IMR-90 (cell line): ENCODE data around the gene SLC23A3. TPM values are rescaled to one million over a fixed set of nuclear protein-coding genes. Genes with fewer than 3 reads are reported as not detected.

Source experiments
- ATAC-seq: fragments of 200-7000 bp; cut with Tn5 transposase; 2 replicates; pipeline ENCODE4 v1.9.1; 2020; ENCODE audit warnings: low read depth, mild to moderate bottlenecking, moderate library complexity
- BruUV-seq: library from RNA; stranded (reverse); fragments of 400-500 nt; replicated peaks from 2 replicates; lab custom pipeline; 2021; lab: Mats Ljungman, UMichigan
- CTCF ChIA-PET: fragments of 300-600 bp; formaldehyde crosslinking; extraction: SDS; loops from one replicate; lab custom pipeline; 2021; ENCODE audit warnings: antibody characterized with exemption; lab: Yijun Ruan, JAX
- POLR2A ChIA-PET: fragments of 300-600 bp; sonication (Branson Sonifier 250); formaldehyde crosslinking; loops from one replicate; lab custom pipeline; 2022; ENCODE audit warnings: antibody characterized with exemption; ENCODE audit not compliant: unreplicated experiment; lab: Charles Lee
- DNase-seq: peaks from one replicate; pipeline ENCODE4 v3.0.0; 2013
- H2AFZ ChIP-seq: replicated peaks from 2 replicates; pipeline ENCODE3; 2013; ENCODE audit warnings: low read length, mild to moderate bottlenecking; ENCODE audit not compliant: poor library complexity
- H2AK5ac ChIP-seq: 2 replicates; pipeline ENCODE4 v1.6.1; 2013; ENCODE audit warnings: low read depth, low read length, inconsistent platforms
- H2AK9ac ChIP-seq: replicated peaks from 2 replicates; pipeline ENCODE3; 2013; ENCODE audit warnings: mild to moderate bottlenecking, low read depth, low read length, moderate library complexity; ENCODE audit not compliant: poor library complexity
- H2BK120ac ChIP-seq: 2 replicates; pipeline ENCODE4 v1.6.1; 2013; ENCODE audit warnings: low read depth, low read length, inconsistent platforms
- H2BK15ac ChIP-seq: 3 replicates; pipeline ENCODE4 v1.6.1; 2013; ENCODE audit warnings: low read depth, low read length, inconsistent platforms
- H2BK20ac ChIP-seq: 2 replicates; pipeline ENCODE4 v1.6.1; 2013; ENCODE audit warnings: low read depth, mild to moderate bottlenecking, inconsistent platforms, low read length, moderate library complexity
- H2BK5ac ChIP-seq: 2 replicates; pipeline ENCODE4 v1.6.1; 2013; ENCODE audit warnings: mild to moderate bottlenecking, low read depth, low read length, inconsistent platforms; ENCODE audit not compliant: poor library complexity, severe bottlenecking
- H3K14ac ChIP-seq: replicated peaks from 2 replicates; pipeline ENCODE4 v1.6.1; 2013; ENCODE audit warnings: low read depth, low read length, inconsistent platforms
- H3K18ac ChIP-seq: 2 replicates; pipeline ENCODE4 v1.6.1; 2013; ENCODE audit warnings: low read depth, low read length, control low read depth
- H3K23ac ChIP-seq: 2 replicates; pipeline ENCODE4 v1.6.1; 2013; ENCODE audit warnings: low read depth, low read length, inconsistent platforms
- H3K27ac ChIP-seq: 2 replicates; pipeline ENCODE4 v1.5.1; 2013; ENCODE audit warnings: mild to moderate bottlenecking, control low read depth, low read length; ENCODE audit not compliant: insufficient read depth
- H3K27me3 ChIP-seq: 2 replicates; pipeline ENCODE4 v1.6.1; 2013; ENCODE audit warnings: low read length; ENCODE audit not compliant: control insufficient read depth, insufficient read depth
- H3K36me3 ChIP-seq: 2 replicates; pipeline ENCODE4 v1.6.1; 2013; ENCODE audit warnings: low read length, mixed read lengths; ENCODE audit not compliant: control insufficient read depth, insufficient read depth
- H3K4ac ChIP-seq: 2 replicates; pipeline ENCODE4 v1.6.1; 2013; ENCODE audit warnings: low read depth, low read length, inconsistent platforms
- H3K4me1 ChIP-seq: 2 replicates; pipeline ENCODE4 v1.6.1; 2013; ENCODE audit warnings: low read length, mixed read lengths; ENCODE audit not compliant: control insufficient read depth, insufficient read depth
- H3K4me2 ChIP-seq: 2 replicates; pipeline ENCODE4 v1.6.1; 2013; ENCODE audit warnings: low read depth, mild to moderate bottlenecking, control low read depth, low read length, moderate library complexity
- H3K4me3 ChIP-seq: 2 replicates; pipeline ENCODE4 v1.5.1; 2013; ENCODE audit warnings: low read depth, mild to moderate bottlenecking, control low read depth, low read length, moderate library complexity; ENCODE audit not compliant: insufficient read depth
- H3K56ac ChIP-seq: 2 replicates; pipeline ENCODE4 v1.6.1; 2013; ENCODE audit warnings: low read length, inconsistent platforms; ENCODE audit not compliant: insufficient read depth; ENCODE audit errors: extremely low read depth
- H3K79me1 ChIP-seq, 2 experiments: 2 replicates each; pipeline ENCODE4 v1.6.1; 2013; ENCODE audit warnings: low read length in 2 of 2, inconsistent platforms in 1 of 2, low read depth in 1 of 2
- H3K9ac ChIP-seq: 2 replicates; pipeline ENCODE4 v1.6.1; 2013; ENCODE audit warnings: low read depth, low read length, control low read depth
- H3K9me1 ChIP-seq: 2 replicates; pipeline ENCODE4 v1.6.1; 2013; ENCODE audit warnings: low read length, inconsistent platforms; ENCODE audit not compliant: insufficient read depth
- H3K9me3 ChIP-seq: 2 replicates; pipeline ENCODE4 v1.6.1; 2013; ENCODE audit warnings: low read length; ENCODE audit not compliant: control insufficient read depth, insufficient read depth
- H4K20me1 ChIP-seq: 2 replicates; pipeline ENCODE4 v1.6.1; 2013; ENCODE audit warnings: low read length, inconsistent platforms; ENCODE audit not compliant: insufficient read depth
- H4K5ac ChIP-seq: 2 replicates; pipeline ENCODE4 v1.6.1; 2013; ENCODE audit warnings: mild to moderate bottlenecking, low read depth, low read length, control low read depth
- H4K8ac ChIP-seq, 2 experiments: 2 replicates each; pipeline ENCODE4 v1.6.1; 2013; ENCODE audit warnings: low read depth in 2 of 2, low read length in 2 of 2, control low read depth in 1 of 2, inconsistent platforms in 1 of 2
- H4K91ac ChIP-seq: 2 replicates; pipeline ENCODE4 v1.6.1; 2013; ENCODE audit warnings: low read depth, low read length, inconsistent platforms; ENCODE audit not compliant: insufficient read depth
- CEBPB ChIP-seq: IDR thresholded peaks from 2 replicates; pipeline ENCODE4 v1.6.1; 2012; ENCODE audit warnings: low read depth, low read length, improper control_type of control experiment
- ELK1 ChIP-seq: fragments of 150-350 bp; IDR thresholded peaks from 2 replicates; pipeline ENCODE4 v1.6.1; 2016; ENCODE audit warnings: low read depth, mild to moderate bottlenecking, low read length, moderate library complexity, borderline replicate concordance
- NFE2L2 ChIP-seq: fragments of 150-350 bp; IDR thresholded peaks from 2 replicates; pipeline ENCODE4 v1.6.1; 2016; ENCODE audit warnings: low read depth, mild to moderate bottlenecking, low read length
- WGBS, 2 experiments: methylation state at CpG; one replicate each; pipeline versions ENCODE4 v1.1.5 to v1.1.7; 2013; ENCODE audit warnings: missing lambda C conversion rate in 2 of 2; ENCODE audit not compliant: insufficient read length in 1 of 2; ENCODE audit errors: extremely low coverage in 2 of 2; 5-methylcytosine and 5-hydroxymethylcytosine counted together
- dilution Hi-C: fragments of 300-500 bp; cut with HindIII; formaldehyde crosslinking; loops from one replicate; pipeline ENCODE4 v1.14.3; 2018; ENCODE audit warnings: low sequenced_read_pairs; ENCODE audit not compliant: unreplicated experiment
- in situ Hi-C: fragments of 300-500 bp; cut with MboI; formaldehyde crosslinking; loops from 3 replicates; pipeline ENCODE4 v1.14.3; 2019; ENCODE audit warnings: low sequenced_read_pairs, inconsistent platforms, mixed read lengths
- intact Hi-C: fragments of 100-400 bp; cut with micrococcal nuclease; formaldehyde crosslinking; loops from 2 replicates; pipeline ENCODE4 v1.10.0; 2022
- polyA plus RNA-seq, 3 experiments: library from polyadenylated mRNA; depleted of rRNA; stranded (reverse); fragments of >200 nt; gene quantifications; 2 replicates each; pipeline ENCODE4 v1.2.3, GENCODE V29; 2012; ENCODE audit warnings: low replicate concordance in 1 of 3
- total RNA-seq: library from RNA; depleted of rRNA; stranded (reverse); fragments of >200 nt; gene quantifications from 2 replicates; pipeline ENCODE4 v1.2.3, GENCODE V29; 2012

SLC23A3 gene
- total and polyA plus RNA-seq, 2 of the 4 experiments (the other 2 are of a cell fraction) = 0.18 to 0.65 TPM

GRCh38 chr2:219128396-219128795 lies 41.4 kb downstream of the SLC23A3 start:
- Histone ChIP-seq H2BK15ac (no peak overlapping the region), H3K27ac (no peak overlapping the region), H2BK20ac (no peak overlapping the region), H2BK120ac (no peak overlapping the region), H3K9ac (no peak overlapping the region), H4K8ac (no peak overlapping the region), H2AK9ac (no peak overlapping the region), H3K4me3 (no peak overlapping the region), H3K36me3 (no peaks in the 10 kb centered on the region), H2AFZ (no peak overlapping the region), H3K56ac (no peak overlapping the region), H4K91ac (no peak overlapping the region), H4K5ac (no peak overlapping the region), H3K4me2 (no peak overlapping the region), H3K18ac (no peak overlapping the region), H3K23ac (no peak overlapping the region), H4K20me1 (no peaks in the 10 kb centered on the region), H2AK5ac (no peak overlapping the region), H3K27me3 (no peaks in the 10 kb centered on the region), H3K9me3 (no peaks in the 10 kb centered on the region), H3K79me1 (no peaks in the 10 kb centered on the region; a peak in 1 of 4 replicates), H3K4me1 (peaks cover 12% of the 10 kb centered on the region), H3K4ac (no peak overlapping the region), H3K9me1 (peaks cover 9% of the 10 kb centered on the region), H2BK5ac (no peak overlapping the region), H3K14ac (no peak overlapping the region)
- dilution Hi-C loops (no loop called here), intact Hi-C loops (no loop called here), in situ Hi-C loops (no loop called here)
- TF ChIP-seq CEBPB (no peak), NFE2L2 (no peak), ELK1 (no peak)
- ATAC-seq (no peak), DNase-seq (no peak)
- CTCF ChIA-PET = interaction anchor here (1.0 kb wide), 1 partner anchor 17 kb away, joined by 4 read pairs; no protein-coding TSS in a partner anchor
- BruUV-seq = no TSS peak
- 73% methylated on average over 4 of the region's 7 CpGs; no CpG with 5 or more reads in 1 of the 2 experiments for WGBS, 2 experiments
- POLR2A ChIA-PET = no interaction called here
